Chondrocyte (in vitro differentiated cells): ENCODE results near the gene OCA2. TPM values are rescaled to one million over a fixed set of nuclear protein-coding genes. Genes with fewer than 3 reads are reported as not detected.

Experiments used
- DNase-seq: peaks from one replicate; pipeline ENCODE4 v3.0.0; 2021; ENCODE audit warnings: mixed read lengths, low spot score
- H3K27ac Mint-ChIP-seq: one replicate; pipeline ENCODE4 v1.8.0; 2021; ENCODE audit warnings: mild to moderate bottlenecking, moderate library complexity, mixed read lengths; ENCODE audit not compliant: unreplicated experiment
- H3K27me3 Mint-ChIP-seq: 2 replicates; pipeline ENCODE4 v1.8.0; 2021; ENCODE audit warnings: low read depth, mixed read lengths
- H3K36me3 Mint-ChIP-seq: 2 replicates; pipeline ENCODE4 v1.8.0; 2021; ENCODE audit warnings: low read depth, mixed read lengths
- H3K4me1 Mint-ChIP-seq: 2 replicates; pipeline ENCODE4 v1.8.0; 2021; ENCODE audit warnings: low read depth, mild to moderate bottlenecking, mixed read lengths
- H3K4me3 Mint-ChIP-seq: one replicate; pipeline ENCODE4 v1.8.0; 2021; ENCODE audit warnings: mild to moderate bottlenecking, moderate library complexity, mixed read lengths; ENCODE audit not compliant: unreplicated experiment
- H3K9me3 Mint-ChIP-seq: 2 replicates; pipeline ENCODE4 v1.8.0; 2021; ENCODE audit warnings: low read depth, mixed read lengths
- total RNA-seq: library from RNA; stranded (reverse); gene quantifications from 3 replicates; pipeline ENCODE4 v1.2.1, GENCODE V29; 2021
- TF ChIP-seq, protein P1 (sequence below): fragments of 200-600 bp; sonication (generic); IDR thresholded peaks from 2 replicates; pipeline ENCODE4 v1.5.0; 2021; ENCODE audit warnings: antibody characterized with exemption, mild to moderate bottlenecking, moderate library complexity

The OCA2 gene
- total RNA-seq, 1 donor from 2014 or later = 0.75 TPM

DNA sequence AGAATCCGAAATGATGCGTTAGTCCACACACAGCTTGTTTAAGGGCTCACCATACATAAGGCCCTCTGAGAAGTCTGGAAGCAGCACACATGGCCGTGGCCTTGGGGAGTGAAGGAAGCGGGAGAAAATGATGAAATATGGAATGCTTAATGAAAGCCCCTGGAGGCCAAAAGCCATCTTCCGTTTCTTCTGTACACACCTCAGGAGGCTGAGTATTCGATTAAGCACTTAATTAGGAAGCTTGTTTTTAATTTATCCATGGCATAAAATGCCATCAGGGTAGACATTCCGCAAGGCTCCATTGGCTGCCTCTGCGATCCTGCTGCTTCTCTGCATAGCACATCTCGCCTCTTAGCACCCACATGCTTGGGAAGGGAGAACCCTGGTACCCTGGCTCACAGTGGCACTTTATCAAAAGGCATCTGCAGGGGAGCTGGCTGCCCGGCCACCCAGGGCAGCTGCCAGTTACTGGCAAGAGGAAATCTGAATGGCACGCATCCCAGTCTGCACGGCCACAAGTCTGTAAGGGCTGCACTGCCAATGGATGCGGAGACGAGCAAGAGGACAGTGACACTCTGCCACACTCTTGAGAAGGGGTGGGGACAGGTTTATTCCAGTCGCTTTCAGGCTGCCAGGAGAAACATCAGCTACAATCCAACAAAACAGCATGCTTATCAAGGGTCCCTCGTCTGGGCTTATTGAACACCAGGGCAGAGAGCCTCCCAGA, 356.2 kb downstream of the OCA2 start:
- TF ChIP-seq, protein P1, sequence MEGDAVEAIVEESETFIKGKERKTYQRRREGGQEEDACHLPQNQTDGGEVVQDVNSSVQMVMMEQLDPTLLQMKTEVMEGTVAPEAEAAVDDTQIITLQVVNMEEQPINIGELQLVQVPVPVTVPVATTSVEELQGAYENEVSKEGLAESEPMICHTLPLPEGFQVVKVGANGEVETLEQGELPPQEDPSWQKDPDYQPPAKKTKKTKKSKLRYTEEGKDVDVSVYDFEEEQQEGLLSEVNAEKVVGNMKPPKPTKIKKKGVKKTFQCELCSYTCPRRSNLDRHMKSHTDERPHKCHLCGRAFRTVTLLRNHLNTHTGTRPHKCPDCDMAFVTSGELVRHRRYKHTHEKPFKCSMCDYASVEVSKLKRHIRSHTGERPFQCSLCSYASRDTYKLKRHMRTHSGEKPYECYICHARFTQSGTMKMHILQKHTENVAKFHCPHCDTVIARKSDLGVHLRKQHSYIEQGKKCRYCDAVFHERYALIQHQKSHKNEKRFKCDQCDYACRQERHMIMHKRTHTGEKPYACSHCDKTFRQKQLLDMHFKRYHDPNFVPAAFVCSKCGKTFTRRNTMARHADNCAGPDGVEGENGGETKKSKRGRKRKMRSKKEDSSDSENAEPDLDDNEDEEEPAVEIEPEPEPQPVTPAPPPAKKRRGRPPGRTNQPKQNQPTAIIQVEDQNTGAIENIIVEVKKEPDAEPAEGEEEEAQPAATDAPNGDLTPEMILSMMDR = no peak
- H3K27me3 Mint-ChIP-seq = no peaks in the 10 kb centered on the region
- H3K4me1 Mint-ChIP-seq = peaks cover 12% of the 10 kb centered on the region
- no peak for DNase-seq
- H3K27ac Mint-ChIP-seq = no peak overlapping the region
- H3K36me3 Mint-ChIP-seq = peaks cover 3% of the 10 kb centered on the region
- no peaks in the 10 kb centered on the region for H3K9me3 Mint-ChIP-seq
- H3K4me3 Mint-ChIP-seq = no peak overlapping the region

DNA sequence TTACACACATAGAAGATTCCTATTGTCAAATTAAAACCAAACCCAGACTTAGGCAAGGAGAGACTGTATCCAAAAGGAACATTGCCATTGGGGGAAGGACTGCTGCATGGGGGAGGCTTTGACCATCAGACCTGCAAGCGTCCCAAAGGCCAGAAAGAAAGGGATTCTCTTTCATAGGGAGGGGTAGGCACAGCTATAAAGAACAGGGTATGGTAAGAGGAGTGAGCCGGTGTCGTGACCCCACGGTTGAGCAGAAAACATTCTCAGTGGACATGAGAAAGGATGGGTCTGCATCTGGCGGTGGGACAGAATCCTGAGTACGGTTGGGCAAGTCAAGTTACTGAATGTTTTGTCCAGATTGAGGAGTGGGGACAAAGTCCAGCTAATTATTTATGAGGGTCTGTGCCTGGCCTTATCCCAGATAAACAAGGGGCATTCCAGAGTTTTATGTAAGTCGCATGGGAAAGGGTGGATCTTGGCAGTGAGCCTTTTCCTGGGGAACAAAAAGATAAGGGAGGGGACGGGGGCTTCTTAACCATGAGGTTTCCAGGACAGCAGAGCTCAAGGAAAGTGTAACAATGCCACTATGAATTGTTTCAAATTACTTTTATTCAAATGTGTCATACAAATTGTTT, 357.8 kb downstream of the OCA2 start:
- peaks cover 5% of the 10 kb centered on the region for H3K4me1 Mint-ChIP-seq
- no peaks in the 10 kb centered on the region for H3K27me3 Mint-ChIP-seq
- TF ChIP-seq, protein P1 = no peak
- no peak overlapping the region for H3K4me3 Mint-ChIP-seq
- no peak overlapping the region for H3K27ac Mint-ChIP-seq
- peaks cover 7% of the 10 kb centered on the region for H3K9me3 Mint-ChIP-seq
- peaks cover 2% of the 10 kb centered on the region for H3K36me3 Mint-ChIP-seq
- DNase-seq = no peak

- Mint-ChIP-seq H3K27ac (no peak overlapping the region), H3K4me1 (peaks cover 4% of the 10 kb centered on the region), H3K4me3 (no peak overlapping the region), H3K36me3 (peaks cover 11% of the 10 kb centered on the region), H3K27me3 (no peaks in the 10 kb centered on the region), H3K9me3 (peaks cover 24% of the 10 kb centered on the region)
- TF ChIP-seq, protein P1 = no peak
- DNase-seq = no peak
These were observed 364.2 kb downstream of the OCA2 start for GRCh38 chr15:27734785-27735495.

DNA sequence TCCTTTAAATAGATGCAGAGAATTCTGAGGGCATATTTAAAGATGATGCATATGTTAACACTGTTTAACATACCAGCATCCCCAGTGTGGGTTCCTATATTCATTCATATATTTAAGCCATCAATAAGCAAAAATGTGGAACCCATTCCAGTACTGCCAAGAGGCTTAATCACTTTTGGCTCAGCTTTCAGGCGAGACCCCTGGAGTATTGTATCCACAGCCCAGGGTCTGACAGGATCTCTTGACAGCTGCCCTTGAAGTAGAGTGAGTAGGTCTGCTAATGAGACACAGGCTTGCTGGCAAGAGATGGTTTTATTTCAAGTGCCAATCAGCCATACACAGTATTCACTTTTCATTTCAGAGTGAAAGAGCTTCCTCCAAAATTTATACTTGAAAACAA, 367.3 kb downstream of the OCA2 start:
- Mint-ChIP-seq H3K27me3 (no peaks in the 10 kb centered on the region), H3K9me3 (peaks cover 20% of the 10 kb centered on the region), H3K36me3 (peaks cover 9% of the 10 kb centered on the region), H3K4me3 (no peak overlapping the region), H3K4me1 (peaks cover 4% of the 10 kb centered on the region), H3K27ac (no peak overlapping the region)
- TF ChIP-seq, protein P1 = no peak
- no peak for DNase-seq

DNA sequence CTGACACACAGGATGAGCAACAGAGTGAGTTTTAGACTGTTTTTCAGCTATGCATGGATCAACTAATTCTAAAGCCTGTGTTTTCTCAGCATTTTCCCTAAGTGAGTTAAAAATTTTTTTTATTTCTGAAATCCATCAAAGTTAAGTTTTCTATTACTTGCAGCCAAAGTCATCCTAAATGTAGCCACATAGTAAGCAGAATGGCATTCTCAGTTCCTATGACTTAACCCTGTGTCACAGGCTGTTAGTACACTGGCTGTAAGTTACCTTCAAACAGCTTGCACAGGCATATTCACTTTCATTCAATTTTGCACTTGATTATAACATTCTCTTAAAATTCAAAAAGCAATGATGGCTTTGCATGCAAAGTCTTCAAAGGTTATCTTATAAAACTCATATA, 368.2 kb downstream of the OCA2 start:
- H3K9me3 Mint-ChIP-seq = peaks cover 16% of the 10 kb centered on the region
- peaks cover 4% of the 10 kb centered on the region for H3K4me1 Mint-ChIP-seq
- H3K4me3 Mint-ChIP-seq = no peak overlapping the region
- no peak for DNase-seq
- TF ChIP-seq, protein P1 = no peak
- H3K36me3 Mint-ChIP-seq = peaks cover 9% of the 10 kb centered on the region
- no peak overlapping the region for H3K27ac Mint-ChIP-seq
- no peaks in the 10 kb centered on the region for H3K27me3 Mint-ChIP-seq
